DND-41 (cell line): Measurements from ENCODE around the gene TUBB.

Experiments used
- ATAC-seq: fragments of 200-7000 bp; cut with Tn5 transposase; 3 replicates; pipeline ENCODE4 v1.9.1; 2021; ENCODE audit warnings: low read depth; ENCODE audit not compliant: insufficient read depth
- DNase-seq: peaks from one replicate; pipeline ENCODE4 v3.0.0-alpha.2; 2020
- H2AFZ ChIP-seq: 2 replicates; pipeline ENCODE4 v1.6.0; 2012; ENCODE audit warnings: low read depth, low read length
- H3K27ac ChIP-seq: 2 replicates; pipeline ENCODE4 v1.5.1; 2012; ENCODE audit warnings: low read length, inconsistent platforms
- H3K27me3 ChIP-seq: fragments of 200-600 bp; sonication (generic); 2 replicates; pipeline ENCODE4 v1.6.0; 2012; ENCODE audit warnings: low read length, mild to moderate bottlenecking, inconsistent platforms; ENCODE audit not compliant: insufficient read depth, poor library complexity
- H3K36me3 ChIP-seq: 2 replicates; pipeline ENCODE4 v1.5.1; 2012; ENCODE audit warnings: low read length, inconsistent platforms; ENCODE audit not compliant: insufficient read depth
- H3K4me1 ChIP-seq: 2 replicates; pipeline ENCODE4 v1.5.1; 2012; ENCODE audit warnings: mild to moderate bottlenecking, low read length; ENCODE audit not compliant: insufficient read depth
- H3K4me2 ChIP-seq: 2 replicates; pipeline ENCODE4 v1.6.0; 2012; ENCODE audit warnings: mild to moderate bottlenecking, moderate library complexity, low read length, inconsistent platforms; ENCODE audit not compliant: insufficient read depth
- H3K4me3 ChIP-seq, 2 experiments: fragments of 200-600 bp in 1 of 2; shearing (Covaris generic) in 1 of 2; 2 replicates each; pipeline ENCODE4 v1.5.1; 2012 to 2016; ENCODE audit warnings: inconsistent platforms in 2 of 2, low read length in 2 of 2, mild to moderate bottlenecking in 2 of 2, low read depth in 1 of 2, moderate library complexity in 1 of 2
- H3K79me2 ChIP-seq: 2 replicates; pipeline ENCODE4 v1.6.0; 2012; ENCODE audit warnings: low read length, inconsistent platforms; ENCODE audit not compliant: insufficient read depth
- H3K9ac ChIP-seq: 2 replicates; pipeline ENCODE4 v1.6.0; 2012; ENCODE audit warnings: low read depth, mild to moderate bottlenecking, inconsistent platforms, low read length, moderate library complexity
- H3K9me3 ChIP-seq: 2 replicates; pipeline ENCODE4 v1.5.1; 2012; ENCODE audit warnings: low read length, moderate library complexity, mild to moderate bottlenecking, inconsistent platforms; ENCODE audit not compliant: insufficient read depth, severe bottlenecking
- H4K20me1 ChIP-seq: 2 replicates; pipeline ENCODE4 v1.6.0; 2012; ENCODE audit warnings: low read length; ENCODE audit not compliant: insufficient read depth
- CTCF ChIP-seq: IDR thresholded peaks from 2 replicates; pipeline ENCODE4 v1.5.1; 2012; ENCODE audit warnings: borderline replicate concordance, low read length, moderate library complexity, mild to moderate bottlenecking; ENCODE audit not compliant: poor library complexity, severe bottlenecking; ENCODE audit errors: extremely low read depth
- EZH2 ChIP-seq: IDR thresholded peaks from 3 replicates; pipeline ENCODE4 v1.6.1; 2012; ENCODE audit warnings: borderline replicate concordance, low read depth, mild to moderate bottlenecking, moderate library complexity, low read length, inconsistent platforms; ENCODE audit not compliant: severe bottlenecking

Gene TUBB

GRCh38 chr6:30684386-30685156 is 35.6 kb upstream of the TUBB start:
- peaks cover 42% of the 10 kb centered on the region for H4K20me1 ChIP-seq
- peaks cover 80% of the 10 kb centered on the region for H3K4me1 ChIP-seq
- peaks cover 95% of the 10 kb centered on the region for H3K79me2 ChIP-seq
- H3K36me3 ChIP-seq = peaks cover 47% of the 10 kb centered on the region
- peak; percentile 38 for ATAC-seq
- H3K4me3 ChIP-seq = peak overlapping the region; percentile 65 to 68
- H2AFZ ChIP-seq = peak overlapping the region; percentile 11; the same call in 1 of the 2 replicates
- peak overlapping the region; percentile 94 for H3K27ac ChIP-seq
- H3K9me3 ChIP-seq = no peaks in the 10 kb centered on the region
- H3K27me3 ChIP-seq = no peaks in the 10 kb centered on the region
- DNase-seq = peak; percentile 87
- peak overlapping the region; percentile 88 for H3K9ac ChIP-seq
- TF ChIP-seq EZH2 (no peak), CTCF (peak; percentile 4)
- peak overlapping the region; percentile 95 for H3K4me2 ChIP-seq

GRCh38 chr6:30685157-30686008 is 34.8 kb upstream of the TUBB start:
- DNase-seq (peak; percentile 47), ATAC-seq (no peak)
- Histone ChIP-seq H3K27ac (peak overlapping the region; percentile 94), H3K9me3 (no peaks in the 10 kb centered on the region), H3K27me3 (no peaks in the 10 kb centered on the region), H3K36me3 (peaks cover 38% of the 10 kb centered on the region), H2AFZ (peak overlapping the region; percentile 35; the same call in 1 of the 2 replicates), H3K4me3 (peak overlapping the region; percentile 65 to 68), H3K4me2 (peak overlapping the region; percentile 95), H4K20me1 (peaks cover 38% of the 10 kb centered on the region), H3K4me1 (peaks cover 80% of the 10 kb centered on the region), H3K79me2 (peaks cover 95% of the 10 kb centered on the region), H3K9ac (peak overlapping the region; percentile 88)
- TF ChIP-seq EZH2 = no peak
- peak; percentile 52 for TF ChIP-seq CTCF

GRCh38 chr6:30686009-30686907 is 33.9 kb upstream of the TUBB start, which contains the start of gene PPP1R18:
PPP1R18 (minus strand) TSS chr6:30686645; CDS start chr6:30686018, 627 bp downstream.
- DNase-seq = peak; percentile 85
- Histone ChIP-seq H3K9me3 (no peaks in the 10 kb centered on the region), H3K27ac (peak within 1 kb of the TSS; percentile 94), H2AFZ (peak within 1 kb of the TSS; percentile 65), H3K4me1 (peaks cover 78% of the 10 kb centered on the region), H3K4me3 (peak within 1 kb of the TSS; percentile 65 to 68), H3K9ac (peak within 1 kb of the TSS; percentile 88), H3K27me3 (no peaks in the 10 kb centered on the region), H3K36me3 (peaks cover 33% of the 10 kb centered on the region), H3K79me2 (peaks cover 90% of the 10 kb centered on the region), H3K4me2 (peak within 1 kb of the TSS; percentile 95), H4K20me1 (peaks cover 33% of the 10 kb centered on the region)
- no peak for TF ChIP-seq CTCF
- no peak for TF ChIP-seq EZH2
- ATAC-seq = peak; percentile 34
